A673 (cell line): ENCODE data around the gene BTNL8. TPM values are rescaled to one million over a fixed set of nuclear protein-coding genes. Genes with fewer than 3 reads are reported as not detected.

Experiments used
- BruUV-seq: library from RNA; stranded (reverse); fragments of 400-500 nt; replicated peaks from 2 replicates; lab custom pipeline; 2021; lab: Mats Ljungman, UMichigan
- CTCF ChIA-PET: fragments of 300-600 bp; sonication (Branson Sonifier 250); formaldehyde crosslinking; loops from one replicate; lab custom pipeline; 2022; ENCODE audit warnings: antibody characterized with exemption; lab: Charles Lee
- POLR2A ChIA-PET: fragments of 300-600 bp; sonication (Branson Sonifier 250); formaldehyde crosslinking; loops from one replicate; lab custom pipeline; 2022; ENCODE audit warnings: antibody characterized with exemption; ENCODE audit not compliant: low non-redundant PET; lab: Charles Lee
- DNase-seq: peaks from one replicate; pipeline ENCODE4 v3.0.0-alpha.2; 2015; ENCODE audit warnings: low spot score
- H3K27ac ChIP-seq: fragments of 200-600 bp; sonication (generic); 2 replicates; pipeline ENCODE4 v1.5.1; 2016; ENCODE audit warnings: mixed run types, low read depth, mild to moderate bottlenecking, mixed read lengths, antibody characterized with exemption, low read length; ENCODE audit not compliant: poor library complexity, severe bottlenecking
- H3K27me3 ChIP-seq: fragments of 200-600 bp; sonication (generic); replicated peaks from 2 replicates; pipeline ENCODE4 v1.6.1; 2017; ENCODE audit warnings: mixed run types, low read depth, mild to moderate bottlenecking, mixed read lengths, antibody characterized with exemption, low read length; ENCODE audit not compliant: insufficient read depth, poor library complexity
- H3K36me3 ChIP-seq: fragments of 200-600 bp; sonication (generic); 2 replicates; pipeline ENCODE4 v1.6.1; 2016; ENCODE audit warnings: mixed run types, mild to moderate bottlenecking, mixed read lengths, antibody characterized with exemption, low read length; ENCODE audit not compliant: insufficient read depth, poor library complexity, severe bottlenecking
- H3K4me1 ChIP-seq: fragments of 200-600 bp; sonication (generic); 2 replicates; pipeline ENCODE4 v1.6.1; 2017; ENCODE audit warnings: mixed run types, mild to moderate bottlenecking, mixed read lengths, antibody characterized with exemption, low read length; ENCODE audit not compliant: insufficient read depth, poor library complexity, severe bottlenecking
- H3K4me3 ChIP-seq: fragments of 200-600 bp; sonication (generic); 2 replicates; pipeline ENCODE4 v1.5.1; 2016; ENCODE audit warnings: low read depth, mixed run types, mild to moderate bottlenecking, mixed read lengths, low read length; ENCODE audit not compliant: poor library complexity, severe bottlenecking
- H3K9me3 ChIP-seq: fragments of 200-600 bp; sonication (generic); 2 replicates; pipeline ENCODE4 v1.6.1; 2016; ENCODE audit warnings: mixed run types, low read depth, mild to moderate bottlenecking, mixed read lengths, antibody characterized with exemption, low read length; ENCODE audit not compliant: poor library complexity, severe bottlenecking
- CTCF ChIP-seq: fragments of 300-800, 200-600 bp; sonication (generic); conservative IDR thresholded peaks from 2 replicates; pipeline ENCODE4 v1.5.1; 2017; ENCODE audit warnings: low read depth, mild to moderate bottlenecking, antibody characterized with exemption, low read length, moderate library complexity, mixed read lengths
- EZH2 ChIP-seq: fragments of 200-600 bp; sonication (generic); IDR thresholded peaks from 2 replicates; pipeline ENCODE4 v1.6.1; 2017; ENCODE audit warnings: borderline replicate concordance, low read depth, mild to moderate bottlenecking, mixed read lengths, antibody characterized with exemption, low read length; ENCODE audit not compliant: poor library complexity, severe bottlenecking
- intact Hi-C: fragments of 100-400 bp; cut with micrococcal nuclease; formaldehyde crosslinking; loops from one replicate; pipeline ENCODE4 v1.10.0; 2022; ENCODE audit not compliant: unreplicated experiment
- total RNA-seq: library from RNA; stranded (reverse); gene quantifications from 2 replicates; pipeline ENCODE4 v1.2.3, GENCODE V29; 2021

The BTNL8 gene
- total RNA-seq, 1 experiment from 2014 or later, result not detected

- Histone ChIP-seq H3K4me3 (no peak overlapping the region), H3K27me3 (no peaks in the 10 kb centered on the region), H3K4me1 (no peaks in the 10 kb centered on the region), H3K9me3 (no peaks in the 10 kb centered on the region), H3K36me3 (no peaks in the 10 kb centered on the region), H3K27ac (no peak overlapping the region)
- no TSS peak for BruUV-seq
- ChIA-PET CTCF (interaction anchor here (0.5 to 0.7 kb wide), 2 partner anchors 53 to 240 kb away, joined by 3 to 4 read pairs; no protein-coding TSS in a partner anchor), POLR2A (interaction anchor here (1.1 kb wide), 1 partner anchor 316 kb away, joined by 3 read pairs; no protein-coding TSS in a partner anchor)
- intact Hi-C loops, result loop anchor here (10.0 kb wide), 1 partner anchor 286 kb away; no protein-coding TSS in a partner anchor
- peak; percentile 79 for TF ChIP-seq CTCF
- no peak for TF ChIP-seq EZH2
- DNase-seq, result peak; percentile 70
These were observed 30.0 kb upstream of the BTNL8 start for GRCh38 chr5:180868960-180869359.

- intact Hi-C loops, result loop anchor here (10.0 kb wide), 1 partner anchor 285 kb away; no protein-coding TSS in a partner anchor
- no peaks in the 10 kb centered on the region for H3K4me1 ChIP-seq
- TF ChIP-seq CTCF (no peak), EZH2 (no peak)
- ChIA-PET CTCF (interaction anchor here (0.5 to 0.7 kb wide), 3 partner anchors 53 to 240 kb away, joined by 3 to 4 read pairs (median 4); no protein-coding TSS in a partner anchor), POLR2A (interaction anchor here (1.1 kb wide), 1 partner anchor 315 kb away, joined by 3 read pairs; no protein-coding TSS in a partner anchor)
- H3K9me3 ChIP-seq, result no peaks in the 10 kb centered on the region
- H3K27ac ChIP-seq, result no peak overlapping the region
- DNase-seq, result no peak
- H3K36me3 ChIP-seq, result no peaks in the 10 kb centered on the region
- BruUV-seq, result no TSS peak
- H3K27me3 ChIP-seq, result no peaks in the 10 kb centered on the region
- H3K4me3 ChIP-seq, result no peak overlapping the region
These were observed 29.4 kb upstream of the BTNL8 start for GRCh38 chr5:180869587-180869986.

GRCh38 chr5:180870276-180871068 is 28.5 kb upstream of the BTNL8 start:
- no peaks in the 10 kb centered on the region for H3K27me3 ChIP-seq
- ChIA-PET POLR2A (no interaction called here), CTCF (no interaction called here)
- no TSS peak for BruUV-seq
- intact Hi-C loops, result no loop called here
- DNase-seq, result no peak
- TF ChIP-seq CTCF (no peak), EZH2 (no peak)
- H3K9me3 ChIP-seq, result no peaks in the 10 kb centered on the region
- no peaks in the 10 kb centered on the region for H3K36me3 ChIP-seq
- H3K4me1 ChIP-seq, result no peaks in the 10 kb centered on the region
- no peak overlapping the region for H3K4me3 ChIP-seq
- no peak overlapping the region for H3K27ac ChIP-seq
